IMR-90 (cell line): ENCODE results near the gene GPC5. TPM values are rescaled to one million over a fixed set of nuclear protein-coding genes. Genes with fewer than 3 reads are reported as not detected.

ENCODE experiments used
- ATAC-seq: fragments of 200-7000 bp; cut with Tn5 transposase; 2 replicates; pipeline ENCODE4 v1.9.1; 2020; ENCODE audit warnings: low read depth, mild to moderate bottlenecking, moderate library complexity
- BruUV-seq: library from RNA; stranded (reverse); fragments of 400-500 nt; replicated peaks from 2 replicates; lab custom pipeline; 2021; lab: Mats Ljungman, UMichigan
- CTCF ChIA-PET: fragments of 300-600 bp; formaldehyde crosslinking; extraction: SDS; loops from one replicate; lab custom pipeline; 2021; ENCODE audit warnings: antibody characterized with exemption; lab: Yijun Ruan, JAX
- POLR2A ChIA-PET: fragments of 300-600 bp; sonication (Branson Sonifier 250); formaldehyde crosslinking; loops from one replicate; lab custom pipeline; 2022; ENCODE audit warnings: antibody characterized with exemption; ENCODE audit not compliant: unreplicated experiment; lab: Charles Lee
- DNase-seq: peaks from one replicate; pipeline ENCODE4 v3.0.0; 2013
- H2AFZ ChIP-seq: replicated peaks from 2 replicates; pipeline ENCODE3; 2013; ENCODE audit warnings: low read length, mild to moderate bottlenecking; ENCODE audit not compliant: poor library complexity
- H2AK5ac ChIP-seq: 2 replicates; pipeline ENCODE4 v1.6.1; 2013; ENCODE audit warnings: low read depth, low read length, inconsistent platforms
- H2AK9ac ChIP-seq: replicated peaks from 2 replicates; pipeline ENCODE3; 2013; ENCODE audit warnings: mild to moderate bottlenecking, low read depth, low read length, moderate library complexity; ENCODE audit not compliant: poor library complexity
- H2BK120ac ChIP-seq: 2 replicates; pipeline ENCODE4 v1.6.1; 2013; ENCODE audit warnings: low read depth, low read length, inconsistent platforms
- H2BK15ac ChIP-seq: 3 replicates; pipeline ENCODE4 v1.6.1; 2013; ENCODE audit warnings: low read depth, low read length, inconsistent platforms
- H2BK20ac ChIP-seq: 2 replicates; pipeline ENCODE4 v1.6.1; 2013; ENCODE audit warnings: low read depth, mild to moderate bottlenecking, inconsistent platforms, low read length, moderate library complexity
- H2BK5ac ChIP-seq: 2 replicates; pipeline ENCODE4 v1.6.1; 2013; ENCODE audit warnings: mild to moderate bottlenecking, low read depth, low read length, inconsistent platforms; ENCODE audit not compliant: poor library complexity, severe bottlenecking
- H3K14ac ChIP-seq: replicated peaks from 2 replicates; pipeline ENCODE4 v1.6.1; 2013; ENCODE audit warnings: low read depth, low read length, inconsistent platforms
- H3K18ac ChIP-seq: 2 replicates; pipeline ENCODE4 v1.6.1; 2013; ENCODE audit warnings: low read depth, low read length, control low read depth
- H3K23ac ChIP-seq: 2 replicates; pipeline ENCODE4 v1.6.1; 2013; ENCODE audit warnings: low read depth, low read length, inconsistent platforms
- H3K27ac ChIP-seq: 2 replicates; pipeline ENCODE4 v1.5.1; 2013; ENCODE audit warnings: mild to moderate bottlenecking, control low read depth, low read length; ENCODE audit not compliant: insufficient read depth
- H3K27me3 ChIP-seq: 2 replicates; pipeline ENCODE4 v1.6.1; 2013; ENCODE audit warnings: low read length; ENCODE audit not compliant: control insufficient read depth, insufficient read depth
- H3K36me3 ChIP-seq: 2 replicates; pipeline ENCODE4 v1.6.1; 2013; ENCODE audit warnings: low read length, mixed read lengths; ENCODE audit not compliant: control insufficient read depth, insufficient read depth
- H3K4ac ChIP-seq: 2 replicates; pipeline ENCODE4 v1.6.1; 2013; ENCODE audit warnings: low read depth, low read length, inconsistent platforms
- H3K4me1 ChIP-seq: 2 replicates; pipeline ENCODE4 v1.6.1; 2013; ENCODE audit warnings: low read length, mixed read lengths; ENCODE audit not compliant: control insufficient read depth, insufficient read depth
- H3K4me2 ChIP-seq: 2 replicates; pipeline ENCODE4 v1.6.1; 2013; ENCODE audit warnings: low read depth, mild to moderate bottlenecking, control low read depth, low read length, moderate library complexity
- H3K4me3 ChIP-seq: 2 replicates; pipeline ENCODE4 v1.5.1; 2013; ENCODE audit warnings: low read depth, mild to moderate bottlenecking, control low read depth, low read length, moderate library complexity; ENCODE audit not compliant: insufficient read depth
- H3K56ac ChIP-seq: 2 replicates; pipeline ENCODE4 v1.6.1; 2013; ENCODE audit warnings: low read length, inconsistent platforms; ENCODE audit not compliant: insufficient read depth; ENCODE audit errors: extremely low read depth
- H3K79me1 ChIP-seq, 2 experiments: 2 replicates each; pipeline ENCODE4 v1.6.1; 2013; ENCODE audit warnings: low read length in 2 of 2, inconsistent platforms in 1 of 2, low read depth in 1 of 2
- H3K9ac ChIP-seq: 2 replicates; pipeline ENCODE4 v1.6.1; 2013; ENCODE audit warnings: low read depth, low read length, control low read depth
- H3K9me1 ChIP-seq: 2 replicates; pipeline ENCODE4 v1.6.1; 2013; ENCODE audit warnings: low read length, inconsistent platforms; ENCODE audit not compliant: insufficient read depth
- H3K9me3 ChIP-seq: 2 replicates; pipeline ENCODE4 v1.6.1; 2013; ENCODE audit warnings: low read length; ENCODE audit not compliant: control insufficient read depth, insufficient read depth
- H4K20me1 ChIP-seq: 2 replicates; pipeline ENCODE4 v1.6.1; 2013; ENCODE audit warnings: low read length, inconsistent platforms; ENCODE audit not compliant: insufficient read depth
- H4K5ac ChIP-seq: 2 replicates; pipeline ENCODE4 v1.6.1; 2013; ENCODE audit warnings: mild to moderate bottlenecking, low read depth, low read length, control low read depth
- H4K8ac ChIP-seq, 2 experiments: 2 replicates each; pipeline ENCODE4 v1.6.1; 2013; ENCODE audit warnings: low read depth in 2 of 2, low read length in 2 of 2, control low read depth in 1 of 2, inconsistent platforms in 1 of 2
- H4K91ac ChIP-seq: 2 replicates; pipeline ENCODE4 v1.6.1; 2013; ENCODE audit warnings: low read depth, low read length, inconsistent platforms; ENCODE audit not compliant: insufficient read depth
- CHD1 ChIP-seq: IDR thresholded peaks from 2 replicates; pipeline ENCODE4 v1.6.1; 2012; ENCODE audit warnings: low read depth, low read length, improper control_type of control experiment
- MAFK ChIP-seq: IDR thresholded peaks from 2 replicates; pipeline ENCODE4 v1.6.1; 2012; ENCODE audit warnings: low read depth, low read length, improper control_type of control experiment
- NFE2L2 ChIP-seq: fragments of 150-350 bp; IDR thresholded peaks from 2 replicates; pipeline ENCODE4 v1.6.1; 2016; ENCODE audit warnings: low read depth, mild to moderate bottlenecking, low read length
- dilution Hi-C: fragments of 300-500 bp; cut with HindIII; formaldehyde crosslinking; loops from one replicate; pipeline ENCODE4 v1.14.3; 2018; ENCODE audit warnings: low sequenced_read_pairs; ENCODE audit not compliant: unreplicated experiment
- in situ Hi-C: fragments of 300-500 bp; cut with MboI; formaldehyde crosslinking; loops from 3 replicates; pipeline ENCODE4 v1.14.3; 2019; ENCODE audit warnings: low sequenced_read_pairs, inconsistent platforms, mixed read lengths
- intact Hi-C: fragments of 100-400 bp; cut with micrococcal nuclease; formaldehyde crosslinking; loops from 2 replicates; pipeline ENCODE4 v1.10.0; 2022
- polyA plus RNA-seq, 3 experiments: library from polyadenylated mRNA; depleted of rRNA; stranded (reverse); fragments of >200 nt; gene quantifications; 2 replicates each; pipeline ENCODE4 v1.2.3, GENCODE V29; 2012; ENCODE audit warnings: low replicate concordance in 1 of 3
- total RNA-seq: library from RNA; depleted of rRNA; stranded (reverse); fragments of >200 nt; gene quantifications from 2 replicates; pipeline ENCODE4 v1.2.3, GENCODE V29; 2012

GPC5 gene
- total and polyA plus RNA-seq, 2 of the 4 experiments (the other 2 are of a cell fraction): 0.94 to 1.8 TPM

DNA sequence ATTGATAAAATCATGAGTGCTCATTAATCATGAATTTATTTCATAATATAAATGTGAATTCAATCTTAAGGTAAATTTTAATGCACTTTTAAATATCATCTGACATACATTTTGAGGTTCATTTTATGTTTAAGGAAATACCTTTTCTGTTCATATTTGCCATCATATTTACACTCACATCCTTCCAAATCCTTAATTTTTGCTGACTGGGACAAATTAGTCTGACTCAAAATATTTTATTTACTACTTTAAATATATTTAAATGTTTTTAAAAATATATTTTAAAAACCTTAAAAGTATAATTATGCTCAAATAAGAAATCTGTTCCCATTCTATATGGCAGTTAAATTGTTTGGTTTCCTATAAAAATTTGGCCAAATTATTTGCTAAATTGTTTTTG, 438.1 kb downstream of the GPC5 start:
- H3K9me1 ChIP-seq: no peaks in the 10 kb centered on the region
- no peak overlapping the region for H3K23ac ChIP-seq
- BruUV-seq: no TSS peak

More for the DNA sequence above, 438.1 kb downstream of the GPC5 start:
- H3K9ac ChIP-seq: no peak overlapping the region
- TF ChIP-seq MAFK (peak; percentile 84), CHD1 (no peak), NFE2L2 (no peak)
- no peak overlapping the region for H4K91ac ChIP-seq
- H4K8ac ChIP-seq: no peak overlapping the region
- H4K5ac ChIP-seq: no peak overlapping the region
- DNase-seq (no peak), ATAC-seq (no peak)
- H3K9me3 ChIP-seq: no peaks in the 10 kb centered on the region
- POLR2A ChIA-PET: no interaction called here
- H3K4me2 ChIP-seq: no peak overlapping the region
- CTCF ChIA-PET: no interaction called here
- H3K18ac ChIP-seq: no peak overlapping the region
- no peak overlapping the region for H3K56ac ChIP-seq
- no peaks in the 10 kb centered on the region for H3K27me3 ChIP-seq
- H2AK9ac ChIP-seq: no peak overlapping the region
- no peaks in the 10 kb centered on the region for H3K79me1 ChIP-seq
- no peak overlapping the region for H2BK120ac ChIP-seq
- H2AK5ac ChIP-seq: no peak overlapping the region
- H3K27ac ChIP-seq: no peak overlapping the region
- in situ Hi-C loops (no loop called here), intact Hi-C loops (no loop called here), dilution Hi-C loops (no loop called here)
- no peak overlapping the region for H2AFZ ChIP-seq
- H3K14ac ChIP-seq: no peak overlapping the region
- no peaks in the 10 kb centered on the region for H3K36me3 ChIP-seq
- no peak overlapping the region for H3K4me3 ChIP-seq
- H2BK15ac ChIP-seq: no peak overlapping the region
- no peak overlapping the region for H2BK20ac ChIP-seq
- H4K20me1 ChIP-seq: no peaks in the 10 kb centered on the region
- no peak overlapping the region for H2BK5ac ChIP-seq
- no peaks in the 10 kb centered on the region for H3K4me1 ChIP-seq
- H3K4ac ChIP-seq: no peak overlapping the region
